Right forelimb (tissue), 1 donor: ENCODE results near the gene GABBR2.

Experiments used
- DNase-seq: peaks from one replicate; pipeline ENCODE4 v3.0.0-alpha.2; 2018

The GABBR2 gene

GRCh38 chr9:98241357-98242300 lies 467.1 kb downstream of the GABBR2 start:
- DNase-seq, result no peak

DNA sequence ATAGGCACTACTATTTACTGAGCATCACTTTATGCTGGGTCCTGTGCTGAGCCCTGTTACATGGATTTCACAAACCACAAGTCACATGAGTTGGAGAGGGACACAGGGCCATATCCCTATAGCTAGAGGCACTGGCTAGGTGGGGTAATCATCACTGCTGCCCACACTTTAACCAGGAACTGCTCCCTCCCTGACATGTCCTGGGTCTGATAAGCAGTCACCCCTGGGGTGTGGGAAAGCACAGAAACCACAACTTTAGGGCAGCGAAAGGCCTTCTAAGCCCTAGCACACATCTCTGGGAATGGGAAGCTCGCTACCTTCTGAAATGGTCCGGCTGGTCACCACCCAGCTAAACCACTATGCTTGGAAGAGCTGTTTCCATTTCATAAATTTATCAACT lies 468.3 kb downstream of the GABBR2 start:
- no peak for DNase-seq
